ENCODE results near the gene SEC11A.
"Not testable (repeated sequence)": the region's sequence is repeated elsewhere in the genome, so short reads cannot be mapped to it uniquely, and the experiment has no call there.

The SEC11A gene

DNA sequence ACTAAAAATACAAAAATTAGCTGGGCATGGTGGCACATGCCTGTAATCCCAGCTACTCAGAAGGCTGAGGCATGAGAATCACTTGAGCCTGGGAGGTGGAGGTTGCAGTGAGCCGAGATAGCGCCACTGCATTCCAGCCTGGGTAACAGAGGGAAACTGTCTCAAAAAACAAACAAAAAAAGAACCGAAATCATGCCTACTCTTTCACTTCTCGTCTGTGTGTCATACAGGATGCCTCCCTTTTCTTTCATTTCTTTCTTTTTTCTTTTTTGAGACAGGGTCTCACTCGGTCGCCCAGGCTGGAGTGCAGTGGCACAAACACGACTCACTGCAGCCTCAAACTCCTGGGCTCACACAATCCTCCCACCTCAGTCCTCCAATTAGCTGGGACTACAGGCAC, 29.5 kb downstream of the SEC11A start:
- H3K36me3 ChIP-seq (ENCODE audit: insufficient read depth, low read length) = peaks cover 73% of the 10 kb centered on the region
- not testable (repeated sequence) for H3K4me1 ChIP-seq (ENCODE audit: insufficient read depth, low read length); H3K4me3 ChIP-seq (ENCODE audit: low read length); H2AFZ ChIP-seq (ENCODE audit: low read depth, low read length); H3K9me3 ChIP-seq (ENCODE audit: low read length); H3K27me3 ChIP-seq (ENCODE audit: insufficient read depth, low read length)

DNA sequence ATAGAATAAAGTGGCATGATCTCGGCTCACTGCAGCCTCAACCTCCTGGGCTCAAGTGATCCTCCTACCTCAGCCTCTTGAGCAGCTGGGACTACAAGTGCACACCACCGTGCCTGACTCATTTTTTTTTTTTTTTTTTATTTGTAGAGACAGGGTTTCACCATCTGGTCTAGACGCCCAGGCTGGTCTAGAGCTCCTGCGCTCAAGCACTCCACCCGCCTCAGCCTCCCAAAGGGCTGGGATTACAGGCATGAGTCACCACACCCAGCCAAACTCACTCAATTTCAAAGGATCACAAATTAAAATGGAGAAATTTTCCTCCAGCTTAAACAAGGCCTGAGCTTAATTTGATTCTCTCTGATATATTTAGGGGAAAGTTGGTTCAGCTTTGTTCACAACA, 30.6 kb downstream of the SEC11A start:
- no peak overlapping the region for H3K4me3 ChIP-seq (ENCODE audit: low read length)
- peaks cover 75% of the 10 kb centered on the region for H3K36me3 ChIP-seq (ENCODE audit: insufficient read depth, low read length)
- H3K9me3 ChIP-seq (ENCODE audit: low read length) = no peaks in the 10 kb centered on the region
- H2AFZ ChIP-seq (ENCODE audit: low read depth, low read length) = no peak overlapping the region
- H3K4me1 ChIP-seq (ENCODE audit: insufficient read depth, low read length) = no peaks in the 10 kb centered on the region
- H3K27me3 ChIP-seq (ENCODE audit: insufficient read depth, low read length) = no peaks in the 10 kb centered on the region

DNA sequence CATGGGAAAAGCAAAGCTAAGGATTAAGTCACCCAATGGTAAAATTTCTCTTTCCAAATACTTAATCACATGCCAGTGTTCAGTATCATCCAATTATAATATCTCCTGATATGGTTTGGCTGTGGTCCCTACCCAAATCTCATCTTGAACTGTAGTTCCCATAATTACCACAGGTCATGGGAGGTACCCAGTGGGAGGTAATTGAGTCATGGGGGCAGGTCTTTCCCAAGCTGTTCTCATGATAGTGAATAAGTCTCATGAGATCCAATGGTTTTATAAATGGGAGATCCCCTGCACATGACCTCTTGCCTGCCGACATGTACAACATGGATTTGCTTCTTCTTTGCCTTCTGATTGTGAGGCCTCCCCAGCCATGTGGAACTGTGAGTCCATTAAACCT, 31.8 kb downstream of the SEC11A start:
- H2AFZ ChIP-seq (ENCODE audit: low read depth, low read length) = no peak overlapping the region
- H3K36me3 ChIP-seq (ENCODE audit: insufficient read depth, low read length) = peaks cover 75% of the 10 kb centered on the region
- no peaks in the 10 kb centered on the region for H3K9me3 ChIP-seq (ENCODE audit: low read length)
- no peak overlapping the region for H3K4me3 ChIP-seq (ENCODE audit: low read length)
- no peaks in the 10 kb centered on the region for H3K4me1 ChIP-seq (ENCODE audit: insufficient read depth, low read length)
- H3K27me3 ChIP-seq (ENCODE audit: insufficient read depth, low read length) = no peaks in the 10 kb centered on the region

DNA sequence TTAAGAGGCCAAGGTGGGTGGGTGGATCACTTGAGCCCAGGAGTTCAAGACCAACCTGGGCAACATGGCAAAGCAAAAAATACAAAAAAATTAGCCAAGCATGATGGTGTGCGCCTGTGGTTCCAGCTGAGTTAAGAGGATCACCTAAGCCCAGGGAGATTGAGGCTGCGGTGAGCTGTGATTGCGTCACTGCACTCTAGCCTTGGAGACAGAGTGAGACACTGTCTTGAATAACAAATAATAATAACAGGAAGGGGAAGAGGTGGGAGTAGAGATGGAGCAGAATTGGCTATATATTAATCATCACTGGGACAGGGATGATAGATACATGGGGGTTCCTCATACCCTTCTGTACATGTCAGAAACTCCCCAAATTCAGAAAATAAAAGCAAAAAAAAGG, 34.1 kb downstream of the SEC11A start:
- Histone ChIP-seq H3K9me3 (ENCODE audit: low read length) (no peaks in the 10 kb centered on the region), H2AFZ (ENCODE audit: low read depth, low read length) (no peak overlapping the region), H3K4me1 (ENCODE audit: insufficient read depth, low read length) (no peaks in the 10 kb centered on the region), H3K36me3 (ENCODE audit: insufficient read depth, low read length) (peaks cover 68% of the 10 kb centered on the region), H3K4me3 (ENCODE audit: low read length) (no peak overlapping the region), H3K27me3 (ENCODE audit: insufficient read depth, low read length) (no peaks in the 10 kb centered on the region)

DNA sequence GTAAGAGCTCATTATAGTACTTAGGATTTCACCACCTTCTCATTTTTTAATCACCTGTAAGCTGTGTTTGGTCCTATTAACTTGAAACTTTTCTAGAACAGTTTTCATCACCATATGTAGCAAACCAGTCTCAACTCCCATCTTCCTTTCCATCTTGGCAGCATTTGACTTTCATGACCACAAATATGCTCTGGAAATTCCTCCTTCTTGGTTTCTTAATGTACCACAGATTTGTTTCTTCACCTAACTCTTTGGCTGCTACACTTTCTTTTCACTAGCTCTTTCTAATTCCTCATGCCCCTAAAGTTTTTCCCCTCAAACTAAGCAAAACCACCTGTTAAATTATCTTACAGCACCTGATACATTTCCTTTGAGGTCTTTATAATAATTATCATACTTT, 44.7 kb downstream of the SEC11A start:
- Histone ChIP-seq H3K4me3 (ENCODE audit: low read length) (no peak overlapping the region), H2AFZ (ENCODE audit: low read depth, low read length) (no peak overlapping the region), H3K27me3 (ENCODE audit: insufficient read depth, low read length) (no peaks in the 10 kb centered on the region), H3K9me3 (ENCODE audit: low read length) (no peaks in the 10 kb centered on the region), H3K36me3 (ENCODE audit: insufficient read depth, low read length) (peaks cover 73% of the 10 kb centered on the region), H3K4me1 (ENCODE audit: insufficient read depth, low read length) (no peaks in the 10 kb centered on the region)

DNA sequence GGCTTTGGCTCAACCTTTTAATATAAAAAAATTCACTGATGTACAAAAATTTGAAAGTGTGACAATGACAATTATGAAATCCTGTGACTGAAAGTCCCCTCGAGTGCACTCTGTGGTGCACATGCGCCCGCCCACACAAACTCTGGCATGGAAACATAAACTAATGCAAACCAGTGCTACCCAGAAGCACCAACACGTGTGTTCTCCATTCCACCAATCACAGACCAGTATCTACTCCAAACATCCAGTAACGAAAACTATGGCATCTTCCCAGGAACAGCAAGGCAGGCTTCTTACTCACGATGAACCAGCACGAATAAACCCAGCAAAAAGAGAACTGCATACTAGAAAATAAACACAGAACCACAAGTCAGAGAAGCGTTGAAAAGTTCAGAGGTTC, 46.2 kb downstream of the SEC11A start:
- Histone ChIP-seq H3K4me3 (ENCODE audit: low read length) (no peak overlapping the region), H3K36me3 (ENCODE audit: insufficient read depth, low read length) (peaks cover 78% of the 10 kb centered on the region), H3K27me3 (ENCODE audit: insufficient read depth, low read length) (no peaks in the 10 kb centered on the region), H3K4me1 (ENCODE audit: insufficient read depth, low read length) (no peaks in the 10 kb centered on the region), H2AFZ (ENCODE audit: low read depth, low read length) (no peak overlapping the region), H3K9me3 (ENCODE audit: low read length) (no peaks in the 10 kb centered on the region)

DNA sequence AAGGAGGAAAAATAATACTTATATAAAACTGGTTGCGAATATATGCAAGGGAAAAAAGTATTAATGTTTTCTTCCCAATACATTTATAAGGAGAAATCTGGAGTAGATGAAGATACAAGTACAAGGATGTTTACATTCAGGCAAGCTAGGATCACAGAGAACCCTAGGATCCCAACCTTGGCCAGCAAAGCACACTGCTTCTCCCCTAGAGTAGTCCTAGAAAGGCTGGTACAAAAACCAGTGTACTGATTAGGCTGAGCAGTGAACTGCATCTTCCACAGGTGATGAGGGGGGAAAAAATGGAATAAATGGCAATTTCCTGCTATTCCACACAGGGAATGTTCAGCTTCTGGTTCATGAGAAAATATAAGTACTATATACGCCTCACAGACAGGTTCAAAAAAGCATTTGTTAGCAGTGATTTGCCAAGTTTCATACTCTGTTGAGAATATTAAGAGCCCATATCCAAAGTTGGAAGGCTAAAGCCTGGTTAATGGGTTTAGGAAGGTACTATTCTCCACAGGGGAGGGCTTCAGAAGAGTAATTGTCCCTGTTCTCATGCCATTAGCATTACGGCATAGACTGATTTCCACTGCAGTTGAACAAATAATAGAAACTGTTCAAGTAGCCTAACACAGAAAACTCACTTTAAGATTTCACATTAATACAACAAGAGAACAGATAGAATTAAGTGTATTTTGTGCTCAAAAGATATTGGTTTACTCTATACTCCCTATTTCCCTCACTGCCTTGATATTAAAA, 47.5 kb downstream of the SEC11A start:
- no peaks in the 10 kb centered on the region for H3K4me1 ChIP-seq (ENCODE audit: insufficient read depth, low read length)
- no peaks in the 10 kb centered on the region for H3K27me3 ChIP-seq (ENCODE audit: insufficient read depth, low read length)
- no peaks in the 10 kb centered on the region for H3K9me3 ChIP-seq (ENCODE audit: low read length)
- H3K4me3 ChIP-seq (ENCODE audit: low read length) = no peak overlapping the region
- H3K36me3 ChIP-seq (ENCODE audit: insufficient read depth, low read length) = peaks cover 75% of the 10 kb centered on the region
- H2AFZ ChIP-seq (ENCODE audit: low read depth, low read length) = no peak overlapping the region

DNA sequence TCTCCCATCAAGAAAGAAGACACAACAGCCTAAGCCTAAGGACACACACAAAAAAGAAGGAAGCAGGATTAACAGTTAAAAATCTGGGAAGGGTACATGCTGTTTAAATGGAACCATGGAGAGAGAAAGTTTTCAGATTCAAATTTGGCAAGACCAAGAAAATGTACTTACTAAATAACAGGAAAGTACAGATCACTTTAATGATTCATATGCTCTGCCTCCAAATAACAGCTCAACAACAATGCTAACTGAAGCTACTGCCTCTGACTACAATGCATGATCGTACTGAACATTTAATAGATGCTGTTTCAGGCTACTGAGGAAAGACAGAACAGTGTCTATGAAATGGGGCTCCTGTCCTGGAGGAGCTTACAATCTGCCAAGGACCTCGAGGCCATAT, 49.6 kb downstream of the SEC11A start:
- no peaks in the 10 kb centered on the region for H3K27me3 ChIP-seq (ENCODE audit: insufficient read depth, low read length)
- no peaks in the 10 kb centered on the region for H3K4me1 ChIP-seq (ENCODE audit: insufficient read depth, low read length)
- H3K36me3 ChIP-seq (ENCODE audit: insufficient read depth, low read length) = peaks cover 70% of the 10 kb centered on the region
- H3K9me3 ChIP-seq (ENCODE audit: low read length) = no peaks in the 10 kb centered on the region
- no peak overlapping the region for H3K4me3 ChIP-seq (ENCODE audit: low read length)
- no peak overlapping the region for H2AFZ ChIP-seq (ENCODE audit: low read depth, low read length)

DNA sequence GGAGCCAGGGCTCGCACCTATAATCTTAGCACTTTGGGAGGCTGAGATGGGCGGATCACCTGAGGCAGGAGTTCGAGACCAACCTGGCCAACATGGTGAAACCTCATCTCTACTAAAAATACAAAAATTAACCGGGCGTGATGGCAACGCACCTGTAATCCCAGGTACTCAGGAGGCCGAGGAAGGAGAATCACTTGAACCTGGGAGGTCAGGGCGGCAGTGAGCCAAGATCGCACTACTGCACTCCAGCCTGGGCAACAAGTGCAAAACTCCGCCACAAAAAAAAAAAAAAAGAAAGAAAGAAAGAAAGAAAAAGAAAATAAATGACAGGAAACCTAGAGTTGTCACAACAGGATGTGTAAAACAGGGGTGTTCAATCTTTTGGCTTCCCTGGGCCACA, 54.9 kb downstream of the SEC11A start:
- Histone ChIP-seq H2AFZ (ENCODE audit: low read depth, low read length) (no peak overlapping the region), H3K9me3 (ENCODE audit: low read length) (no peaks in the 10 kb centered on the region), H3K27me3 (ENCODE audit: insufficient read depth, low read length) (no peaks in the 10 kb centered on the region), H3K4me1 (ENCODE audit: insufficient read depth, low read length) (no peaks in the 10 kb centered on the region), H3K4me3 (ENCODE audit: low read length) (no peak overlapping the region), H3K36me3 (ENCODE audit: insufficient read depth, low read length) (peaks cover 33% of the 10 kb centered on the region)

DNA sequence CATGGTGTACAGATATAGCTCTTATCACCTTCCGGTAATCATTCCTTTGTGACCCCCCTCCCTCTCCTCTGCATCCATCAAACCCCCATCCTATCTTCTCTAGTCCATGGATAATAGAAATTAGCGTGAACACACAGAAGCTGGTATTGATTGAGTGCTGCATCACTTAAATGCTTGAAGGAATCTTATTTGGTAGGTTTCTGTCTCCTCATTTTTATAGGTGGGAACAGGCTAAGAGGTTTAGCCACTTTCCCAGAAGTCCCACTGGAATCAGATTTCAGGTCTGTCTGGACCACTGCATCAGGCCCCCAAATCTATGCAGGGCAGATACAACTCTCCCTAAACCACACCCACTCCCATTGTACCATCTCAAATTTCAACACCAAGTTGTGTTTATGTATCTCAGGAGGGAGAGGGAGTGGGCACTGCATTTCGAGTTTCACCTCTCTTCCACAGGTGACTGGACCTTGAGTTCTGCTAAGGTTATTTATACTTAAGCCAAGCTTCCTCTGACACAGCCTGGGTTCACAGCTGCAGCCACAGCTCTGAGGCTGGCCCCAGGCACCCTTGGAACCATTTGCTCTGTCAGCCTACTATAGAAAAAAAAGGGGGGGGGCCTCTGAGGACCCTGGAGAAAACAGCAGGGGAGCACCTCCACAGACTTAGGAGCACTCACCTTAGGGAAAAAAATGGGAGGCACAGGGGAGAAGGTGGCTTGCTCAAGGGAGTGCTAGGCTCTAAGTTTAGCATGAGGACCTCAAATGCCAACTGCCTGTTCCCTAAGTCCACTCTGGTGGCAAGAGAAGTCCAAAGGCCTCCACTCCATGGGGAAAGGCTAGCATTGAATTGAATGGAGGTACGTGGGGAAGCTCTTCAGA, 55.8 kb downstream of the SEC11A start:
- no peaks in the 10 kb centered on the region for H3K4me1 ChIP-seq (ENCODE audit: insufficient read depth, low read length)
- no peak overlapping the region for H2AFZ ChIP-seq (ENCODE audit: low read depth, low read length)
- H3K27me3 ChIP-seq (ENCODE audit: insufficient read depth, low read length) = no peaks in the 10 kb centered on the region
- H3K36me3 ChIP-seq (ENCODE audit: insufficient read depth, low read length) = peaks cover 25% of the 10 kb centered on the region
- no peak overlapping the region for H3K4me3 ChIP-seq (ENCODE audit: low read length)
- H3K9me3 ChIP-seq (ENCODE audit: low read length) = no peaks in the 10 kb centered on the region

DNA sequence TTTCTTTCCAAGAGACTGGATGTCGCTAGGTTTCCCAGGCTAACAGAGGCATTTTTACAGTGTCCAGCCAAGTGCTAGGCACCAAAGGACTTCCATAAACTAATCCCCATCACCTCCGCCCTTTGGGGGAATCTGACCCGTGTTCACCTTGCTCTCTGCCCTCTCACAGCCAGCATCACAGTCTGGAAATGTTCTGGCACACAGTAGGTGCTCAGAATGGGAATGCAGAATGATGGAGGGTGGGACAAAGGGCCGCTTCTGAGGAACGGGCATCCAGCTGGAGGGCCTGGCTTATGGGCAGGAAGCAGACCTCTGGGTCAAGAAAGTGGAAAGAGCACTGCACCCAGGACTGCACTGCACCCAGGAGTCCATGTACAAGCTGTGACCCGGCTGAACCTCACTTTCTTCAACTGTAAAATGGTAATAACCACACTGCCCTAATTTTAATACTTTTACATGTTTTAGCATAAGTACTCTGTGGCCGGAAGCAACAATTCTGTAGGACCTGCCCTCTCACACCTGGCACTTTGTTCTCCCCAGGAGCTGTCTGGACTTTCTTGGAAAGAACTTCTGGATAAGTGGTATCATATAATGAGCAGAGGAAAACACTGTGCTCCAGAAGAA, 57.0 kb downstream of the SEC11A start:
- no peaks in the 10 kb centered on the region for H3K27me3 ChIP-seq (ENCODE audit: insufficient read depth, low read length)
- H3K4me1 ChIP-seq (ENCODE audit: insufficient read depth, low read length) = no peaks in the 10 kb centered on the region
- no peak overlapping the region for H3K4me3 ChIP-seq (ENCODE audit: low read length)
- H2AFZ ChIP-seq (ENCODE audit: low read depth, low read length) = no peak overlapping the region
- no peaks in the 10 kb centered on the region for H3K9me3 ChIP-seq (ENCODE audit: low read length)
- peaks cover 15% of the 10 kb centered on the region for H3K36me3 ChIP-seq (ENCODE audit: insufficient read depth, low read length)

DNA sequence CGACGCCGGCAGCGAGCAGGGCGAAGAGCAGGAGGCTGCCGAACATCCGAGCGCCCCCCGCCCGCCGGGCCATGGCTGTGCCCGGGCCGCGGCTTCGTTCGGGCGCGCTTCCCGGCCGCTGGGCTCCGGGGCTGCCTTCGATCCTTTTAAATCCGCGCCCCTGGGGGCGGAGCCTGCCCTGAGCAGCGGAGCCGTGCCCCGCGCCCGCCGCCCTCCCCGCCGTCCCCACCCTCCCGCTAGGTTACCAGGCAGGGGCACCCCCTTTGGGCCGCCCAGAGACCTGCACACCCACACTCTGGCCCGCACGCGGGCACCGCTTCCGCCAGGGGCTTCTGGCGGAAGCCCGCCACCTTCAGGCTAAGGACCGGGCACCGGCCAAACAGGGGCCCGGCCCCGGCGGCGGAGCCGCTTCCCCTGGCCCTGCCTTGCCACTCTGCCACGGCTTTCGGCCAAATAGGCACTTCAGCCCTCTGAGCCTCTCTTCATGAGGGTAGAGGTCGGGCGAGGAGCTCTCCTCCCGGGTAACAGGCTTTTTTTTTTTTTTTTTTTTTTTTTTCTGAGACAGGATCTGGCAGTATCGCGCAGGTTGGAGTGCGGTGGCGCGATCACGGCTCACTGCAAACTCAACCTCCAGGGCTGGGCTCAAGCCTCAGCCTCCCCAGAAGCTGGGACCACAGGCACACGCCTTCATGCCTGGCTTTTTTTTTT, 57.7 kb downstream of the SEC11A start, which contains the start of gene NMB:
TSS of gene NMB (minus strand) at position 120 of the 708 bp plus-strand sequence. CDS start at position 73, 47 bp downstream.
- Histone ChIP-seq H3K27me3 (ENCODE audit: insufficient read depth, low read length) (no peaks in the 10 kb centered on the region), H3K9me3 (ENCODE audit: low read length) (no peaks in the 10 kb centered on the region), H3K4me1 (ENCODE audit: insufficient read depth, low read length) (peaks cover 3% of the 10 kb centered on the region), H2AFZ (ENCODE audit: low read depth, low read length) (no peak within 1 kb of the TSS), H3K4me3 (ENCODE audit: low read length) (no peak within 1 kb of the TSS), H3K36me3 (ENCODE audit: insufficient read depth, low read length) (peaks cover 15% of the 10 kb centered on the region)

DNA sequence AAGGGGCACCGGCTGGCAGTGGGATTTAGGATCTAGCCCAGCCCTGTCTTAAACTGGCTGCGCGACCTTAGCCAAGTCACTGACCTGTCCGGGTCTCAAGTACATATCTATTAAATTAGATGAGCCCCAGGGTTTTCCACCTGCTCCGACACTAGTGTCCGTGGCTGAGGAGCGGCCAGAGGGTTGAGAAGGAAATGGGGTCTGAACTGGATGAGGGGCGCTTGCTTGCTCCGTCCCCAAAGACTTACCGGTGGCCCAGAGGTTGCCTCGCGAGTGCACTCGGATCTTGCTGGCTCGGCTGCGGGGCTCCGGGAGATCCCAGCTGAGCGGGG, 58.2 kb downstream of the SEC11A start:
- H3K4me3 ChIP-seq (ENCODE audit: low read length) = no peak overlapping the region
- H3K36me3 ChIP-seq (ENCODE audit: insufficient read depth, low read length) = peaks cover 15% of the 10 kb centered on the region
- H3K9me3 ChIP-seq (ENCODE audit: low read length) = no peaks in the 10 kb centered on the region
- H3K4me1 ChIP-seq (ENCODE audit: insufficient read depth, low read length) = peaks cover 7% of the 10 kb centered on the region
- no peak overlapping the region for H2AFZ ChIP-seq (ENCODE audit: low read depth, low read length)
- H3K27me3 ChIP-seq (ENCODE audit: insufficient read depth, low read length) = no peaks in the 10 kb centered on the region

Data from neuron (in vitro differentiated cells).